Tibial artery (tissue), 4 donors: ENCODE results near the gene SPEG.

Source experiments
- DNase-seq, 2 donors: peaks; one replicate each; pipeline ENCODE4 v3.0.0-alpha.2; 2019
- H3K27ac ChIP-seq, 2 donors: fragments of 200-600 bp; sonication (generic) in 1 of 2; 1 replicate in 1 of 2; 2 replicates in 1 of 2; pipeline ENCODE4 v1.5.1; 2018 to 2019; ENCODE audit warnings: mild to moderate bottlenecking in 1 of 2
- H3K27me3 ChIP-seq, 2 donors: fragments of 200-600 bp; sonication (generic) in 1 of 2; one replicate each; pipeline versions ENCODE4 v1.5.1 to v1.6.0; 2016 to 2019
- H3K36me3 ChIP-seq, 3 donors: fragments of 200-600 bp; sonication (generic) in 2 of 3; one replicate each; pipeline ENCODE4 v1.5.1; 2016 to 2019; ENCODE audit warnings: mild to moderate bottlenecking in 2 of 3
- H3K4me1 ChIP-seq, 4 donors: fragments of 200-600 bp; sonication (generic) in 2 of 4; 1 replicate in 3 of 4; 2 replicates in 1 of 4; pipeline ENCODE4 v1.5.1; 2016 to 2019
- H3K4me3 ChIP-seq, 2 donors: fragments of 200-600 bp; sonication (generic) in 1 of 2; 1 replicate in 1 of 2; 2 replicates in 1 of 2; pipeline ENCODE4 v1.5.1; 2018 to 2019; ENCODE audit warnings: mild to moderate bottlenecking in 2 of 2
- H3K9me3 ChIP-seq, 3 donors: fragments of 200-600 bp; sonication (generic) in 1 of 3; one replicate each; pipeline ENCODE4 v1.5.1; 2016 to 2019
- CTCF ChIP-seq, 2 experiments: fragments of 200-600 bp in 1 of 2; fragments of 450-650 bp in 1 of 2; IDR thresholded peaks; one replicate each; pipeline ENCODE4 v1.5.1; 2017 to 2019; ENCODE audit warnings: antibody characterized with exemption in 2 of 2, mild to moderate bottlenecking in 1 of 2, moderate library complexity in 1 of 2
- intact Hi-C: fragments of 100-400 bp; cut with DNase I; formaldehyde crosslinking; loops from one replicate; pipeline ENCODE4 v1.15.0; 2023; ENCODE audit warnings: low total_unique reads

SPEG gene

GRCh38 chr2:219453671-219454590, 19.3 kb downstream of the SPEG start:
- peak overlapping the region; percentile 96 to 97 for H3K27ac ChIP-seq
- peak overlapping the region; percentile 8 to 15 for H3K4me3 ChIP-seq
- DNase-seq: peak; percentile 98 to 100
- peak in 1 of 2 experiments; percentile 5 for TF ChIP-seq CTCF (IDR thresholded peaks at IDR 0.05)
- peaks cover 29 to 56% (median 37%) of the 10 kb centered on the region in 3 donors for H3K36me3 ChIP-seq
- H3K4me1 ChIP-seq: peaks cover 0 to 96% (median 83%) of the 10 kb centered on the region in 4 donors
- H3K9me3 ChIP-seq: no peaks in the 10 kb centered on the region
- no peaks in the 10 kb centered on the region for H3K27me3 ChIP-seq
- intact Hi-C loops: loop anchor here (2.0 kb wide), 1 partner anchor 19 kb away; the partner anchor contains the start of gene SPEG

DNA sequence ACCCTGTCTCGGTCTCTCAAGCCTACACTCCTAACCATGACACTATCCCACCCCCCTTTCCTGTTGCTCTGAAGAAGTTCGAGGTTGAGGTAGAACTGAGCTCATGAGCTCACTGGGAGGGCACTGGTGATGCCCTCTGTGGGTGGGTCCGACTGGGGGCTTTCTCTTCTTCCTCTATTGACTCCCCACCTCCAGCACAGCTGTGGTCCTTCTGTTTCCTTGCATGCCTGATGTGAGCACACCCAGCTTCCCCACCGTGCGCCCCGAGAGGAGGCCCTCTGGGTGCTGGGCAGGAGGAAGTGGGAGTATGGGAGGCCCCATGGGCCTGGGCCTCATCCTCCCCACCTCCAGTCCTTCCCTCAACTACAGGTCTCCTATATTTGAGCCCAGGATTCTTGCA, 20.9 kb downstream of the SPEG start:
- Histone ChIP-seq H3K4me3 (no peak overlapping the region), H3K27me3 (no peaks in the 10 kb centered on the region), H3K36me3 (peaks cover 22 to 40% (median 27%) of the 10 kb centered on the region in 3 donors), H3K27ac (peak overlapping the region; percentile 96 to 97), H3K9me3 (no peaks in the 10 kb centered on the region), H3K4me1 (peaks cover 5 to 94% (median 82%) of the 10 kb centered on the region in 4 donors)
- DNase-seq: no peak
- intact Hi-C loops: no loop called here
- no peak for TF ChIP-seq CTCF (IDR thresholded peaks at IDR 0.05)

DNA sequence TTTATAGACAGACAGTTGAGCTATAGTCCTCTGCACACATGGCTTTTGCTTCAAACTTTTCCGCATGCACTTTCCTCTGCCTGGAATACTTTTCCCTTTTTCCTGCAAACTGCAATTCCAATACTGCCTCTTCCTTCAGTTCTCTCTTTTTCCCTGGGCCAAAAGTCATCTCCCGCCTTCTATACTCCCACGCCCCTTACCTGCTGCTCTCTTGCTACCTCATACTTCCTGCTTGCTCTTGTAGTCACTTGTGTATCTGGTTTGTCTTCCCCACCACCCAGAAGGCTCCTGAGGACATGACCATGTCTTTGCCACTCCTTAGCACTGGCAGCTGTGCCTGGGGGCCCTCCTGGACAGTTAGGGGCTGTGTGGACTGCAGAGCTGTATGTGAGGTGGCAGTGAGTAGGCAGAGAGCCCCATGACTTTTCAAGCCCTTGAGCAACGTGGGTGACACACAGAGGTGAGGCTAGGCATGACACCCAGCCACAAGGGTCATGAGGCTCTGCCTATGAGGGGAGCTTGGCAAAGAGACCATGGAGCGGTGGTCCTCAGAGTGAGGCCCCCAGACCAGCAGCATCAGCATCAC, 23.2 kb downstream of the SPEG start:
- peaks cover 5 to 95% (median 79%) of the 10 kb centered on the region in 4 donors for H3K4me1 ChIP-seq
- intact Hi-C loops: no loop called here
- H3K27ac ChIP-seq: peak overlapping the region; percentile 96 to 97
- no peaks in the 10 kb centered on the region for H3K27me3 ChIP-seq
- no peak for TF ChIP-seq CTCF (IDR thresholded peaks at IDR 0.05)
- DNase-seq: no peak
- H3K36me3 ChIP-seq: peaks cover 30 to 47% (median 42%) of the 10 kb centered on the region in 3 donors
- no peaks in the 10 kb centered on the region for H3K9me3 ChIP-seq
- H3K4me3 ChIP-seq: no peak overlapping the region

- no peak for TF ChIP-seq CTCF (IDR thresholded peaks at IDR 0.05)
- Histone ChIP-seq H3K27ac (peak overlapping the region; percentile 96 to 97), H3K36me3 (peaks cover 35 to 56% (median 49%) of the 10 kb centered on the region in 3 donors), H3K27me3 (no peaks in the 10 kb centered on the region), H3K4me3 (no peak overlapping the region), H3K4me1 (peaks cover 5 to 97% (median 76%) of the 10 kb centered on the region in 4 donors), H3K9me3 (no peaks in the 10 kb centered on the region)
- intact Hi-C loops: no loop called here
- DNase-seq: no peak
Observed at GRCh38 chr2:219458996-219459395, 24.4 kb downstream of the SPEG start.

DNA sequence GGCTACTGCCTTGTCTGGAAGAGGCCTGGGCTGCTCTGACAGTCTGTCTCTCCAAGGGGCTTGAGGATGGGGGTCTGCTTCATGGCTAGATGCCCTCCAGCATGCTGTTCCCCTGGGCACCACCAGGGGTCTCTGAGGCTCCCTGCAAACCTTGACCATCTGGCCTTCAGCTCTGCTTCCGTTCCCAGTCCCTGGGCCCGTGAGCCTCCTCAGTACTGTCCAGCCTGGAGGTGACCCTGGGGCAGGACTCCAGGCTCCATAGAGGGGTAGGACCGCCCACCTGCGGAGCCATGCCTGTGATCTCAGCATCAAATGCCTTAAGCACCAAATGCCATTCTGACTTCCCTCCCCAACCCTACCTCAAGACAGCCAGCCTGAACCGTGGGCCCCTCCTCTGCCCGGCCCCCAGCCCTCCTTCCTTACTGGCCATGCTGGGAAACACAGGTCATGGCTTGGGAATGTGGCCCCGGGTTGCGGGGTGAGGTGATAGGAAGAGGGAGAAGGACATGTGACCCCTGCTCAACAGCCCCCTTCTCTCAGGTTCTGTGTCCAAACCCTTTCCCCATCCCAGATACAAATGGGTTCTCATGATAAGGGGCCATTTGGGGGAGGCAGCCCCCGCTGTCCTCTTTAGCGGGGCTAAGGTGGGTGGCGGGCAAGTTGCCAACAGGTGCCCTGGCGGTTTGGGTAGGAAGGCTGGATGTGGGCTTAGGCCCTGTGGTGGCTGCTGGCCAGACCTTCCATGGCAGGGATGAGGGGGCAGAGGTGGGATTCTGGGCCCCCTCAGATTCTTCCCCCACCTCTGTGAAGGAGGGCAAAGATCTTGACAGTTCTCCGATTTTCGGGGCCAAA, 25.0 kb downstream of the SPEG start:
- H3K4me1 ChIP-seq: peaks cover 5 to 97% (median 76%) of the 10 kb centered on the region in 4 donors
- H3K9me3 ChIP-seq: no peaks in the 10 kb centered on the region
- H3K27ac ChIP-seq: peak overlapping the region; percentile 96 to 97
- TF ChIP-seq CTCF (IDR thresholded peaks at IDR 0.05): peak; percentile 87 to 88
- intact Hi-C loops: no loop called here
- H3K4me3 ChIP-seq: peak overlapping the region; percentile 1 to 33
- peak; percentile 67 to 86 for DNase-seq
- no peaks in the 10 kb centered on the region for H3K27me3 ChIP-seq
- H3K36me3 ChIP-seq: peaks cover 42 to 56% (median 51%) of the 10 kb centered on the region in 3 donors
